ENCODE results near the gene LAMA4.
A peak's percentile ranks its signal among the peaks of the same experiment; 100 is the strongest.

Gene LAMA4

DNA sequence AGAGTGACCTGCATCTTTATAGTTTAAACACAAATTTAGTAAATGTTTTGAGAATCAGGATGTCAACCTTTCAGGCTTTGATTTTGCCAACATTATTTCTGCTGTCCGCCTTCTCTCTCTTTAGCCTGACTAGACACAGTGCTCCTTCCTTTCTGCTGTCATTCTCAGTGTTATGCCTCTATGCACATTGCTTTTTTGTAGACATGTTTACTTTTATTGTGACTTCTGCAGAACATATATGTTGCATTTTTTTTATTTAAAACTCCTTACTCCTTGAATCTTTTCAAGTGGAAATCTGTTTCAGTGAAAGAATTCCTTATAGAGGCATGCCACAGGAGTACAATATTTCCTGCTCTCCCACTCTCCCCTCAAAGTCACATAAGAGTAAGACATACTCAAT is 64.2 kb downstream of the LAMA4 start:
- DNase-seq (ENCODE audit: low read depth), result no peak

DNA sequence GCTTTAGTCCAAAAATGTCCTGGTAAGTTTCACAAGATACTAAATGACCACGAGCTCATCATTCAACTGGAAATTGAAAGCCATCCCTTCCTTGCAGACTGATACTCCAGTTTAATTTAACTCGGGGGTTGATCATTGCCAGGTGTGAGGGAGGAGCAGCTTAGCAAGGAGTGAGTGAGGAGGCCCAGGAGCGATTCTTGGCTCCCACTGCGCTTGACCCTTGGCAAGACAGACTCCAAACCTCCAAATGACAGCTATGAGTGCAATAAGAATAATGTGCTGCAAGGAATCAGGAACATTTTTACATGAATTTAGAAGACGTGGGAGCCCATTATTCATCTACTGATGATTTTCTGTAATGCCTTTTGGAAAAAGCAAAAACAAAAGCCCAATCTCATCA is 64.9 kb downstream of the LAMA4 start:
- DNase-seq (ENCODE audit: low read depth), result no peak

DNA sequence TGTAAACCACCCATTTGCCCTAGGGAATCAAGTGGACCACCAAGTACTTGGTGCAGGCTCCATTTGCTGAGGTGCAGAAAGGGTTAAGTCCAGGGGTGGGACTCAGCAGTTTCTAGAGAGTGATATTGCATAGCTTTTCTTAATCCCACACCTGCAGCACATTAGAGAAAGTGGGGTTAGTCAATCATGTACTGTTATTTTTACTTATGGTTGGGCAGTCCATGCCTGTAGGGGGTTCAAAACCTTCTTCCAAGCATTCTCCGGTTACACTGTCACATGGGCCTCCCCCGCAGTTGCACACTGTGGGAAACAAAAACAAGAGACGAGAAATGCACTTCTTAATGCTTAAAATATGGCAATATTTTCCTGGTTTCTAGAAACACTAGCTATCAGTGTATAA is 65.5 kb downstream of the LAMA4 start:
- peak; percentile 37 for DNase-seq (ENCODE audit: low read depth)

DNA sequence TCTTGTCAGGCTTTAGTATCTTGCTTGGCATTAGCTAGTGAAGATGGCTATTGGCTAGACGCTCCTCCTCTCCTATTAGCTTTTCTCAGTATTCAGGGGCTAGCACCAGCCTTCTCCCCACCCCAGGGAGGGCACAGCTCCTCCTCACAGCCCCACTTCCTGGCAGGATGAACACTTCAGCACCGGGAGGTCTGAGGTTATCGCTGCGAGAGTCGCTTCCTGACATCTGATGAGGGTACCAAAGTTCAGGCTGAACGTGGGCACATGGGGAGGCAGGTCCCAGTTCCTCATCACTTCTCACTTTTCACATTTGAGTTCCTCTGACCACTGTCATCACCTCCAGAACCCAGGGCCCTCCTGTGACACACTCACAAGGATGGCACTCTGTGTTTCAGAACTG is 66.6 kb downstream of the LAMA4 start:
- DNase-seq (ENCODE audit: low read depth), result no peak

DNA sequence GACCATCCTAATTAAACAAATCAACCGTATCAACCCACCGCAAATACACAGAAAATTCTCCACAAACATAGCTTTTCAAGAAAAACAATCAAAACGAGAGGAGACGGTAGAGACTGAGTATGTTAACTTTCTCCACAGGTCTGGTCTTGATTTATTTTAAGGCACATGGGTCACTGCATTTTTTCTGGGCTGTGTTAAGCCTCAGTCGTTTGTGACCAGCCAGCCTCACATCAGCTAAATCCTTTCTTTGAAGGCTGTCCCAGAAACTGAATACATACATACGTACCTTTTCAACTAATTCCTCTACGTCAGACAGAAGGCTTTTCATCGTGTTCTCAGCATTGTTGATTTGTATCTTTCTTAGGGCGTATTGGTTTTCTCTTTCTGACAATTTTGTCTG is 69.4 kb downstream of the LAMA4 start:
- DNase-seq (ENCODE audit: low read depth), result no peak

DNA sequence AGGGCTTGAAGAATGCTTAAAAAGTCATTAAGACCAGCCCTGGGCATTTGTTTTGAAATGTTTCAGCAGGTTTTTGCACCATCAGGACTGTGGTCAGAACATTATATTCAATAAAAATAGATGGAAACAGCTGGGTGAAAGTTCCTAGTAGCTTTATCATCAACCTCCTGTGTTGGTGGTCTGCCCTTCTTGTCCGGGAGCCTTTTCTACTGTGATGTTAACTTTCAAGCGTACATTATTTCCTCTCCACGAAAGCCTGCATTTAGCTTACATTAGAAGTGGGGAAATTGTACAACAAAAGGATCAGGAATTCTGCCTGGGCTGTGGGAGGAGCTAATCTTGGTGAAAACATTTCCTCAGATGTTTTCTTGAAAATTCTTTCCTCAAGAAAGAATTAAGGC is 71.1 kb downstream of the LAMA4 start:
- DNase-seq (ENCODE audit: low read depth), result no peak

DNA sequence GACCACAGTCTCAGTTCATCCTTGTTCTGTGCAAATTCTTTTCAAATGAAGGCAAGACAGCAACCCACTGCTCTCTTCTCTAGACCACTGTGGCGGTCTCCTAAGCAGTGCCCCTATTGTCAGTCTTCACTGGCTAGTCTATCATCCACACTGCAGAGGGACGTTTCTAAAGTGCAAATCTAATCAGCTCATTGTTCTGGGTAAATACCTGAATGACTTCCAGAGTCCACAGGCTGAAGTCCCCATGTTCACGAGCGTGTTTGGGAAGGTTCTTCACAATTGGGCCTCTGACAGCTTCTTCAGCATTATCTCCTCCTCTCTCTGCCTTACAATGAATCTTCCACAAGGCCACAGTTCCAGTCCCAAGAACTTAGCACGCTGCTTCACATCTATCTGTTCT is 73.2 kb downstream of the LAMA4 start:
- DNase-seq (ENCODE audit: low read depth), result no peak

DNA sequence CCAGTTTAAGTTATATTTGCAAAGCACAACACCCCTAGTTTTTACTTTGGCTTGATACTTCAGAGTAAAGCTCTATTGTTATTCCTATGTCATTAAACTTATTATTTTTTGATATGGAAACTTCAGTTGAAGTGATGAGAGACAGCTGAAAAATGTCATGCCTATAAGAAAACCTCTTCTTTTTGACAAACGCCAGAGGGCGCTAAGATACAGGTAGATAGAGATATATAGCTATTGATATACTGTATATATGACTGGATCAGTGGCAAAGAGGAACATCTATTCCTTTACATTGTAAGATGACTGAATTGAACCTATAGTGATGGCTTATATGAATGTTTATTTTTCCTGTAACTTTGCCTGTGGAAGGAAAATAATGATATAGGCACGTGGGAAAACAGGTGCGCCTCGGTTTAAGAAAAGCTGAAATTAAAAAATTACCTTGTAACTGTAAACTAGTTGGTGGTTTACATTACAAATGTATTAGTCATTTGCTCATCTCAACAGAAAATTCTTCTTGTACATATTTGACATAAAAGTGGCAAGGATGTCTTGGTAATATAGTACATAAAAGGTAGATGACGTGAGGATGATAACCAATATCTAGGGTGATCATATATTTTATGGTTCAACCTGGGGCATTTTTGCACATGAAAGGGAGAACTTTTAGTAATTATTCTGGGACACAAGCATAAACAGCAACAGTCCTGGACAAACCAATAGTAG is 74.1 kb downstream of the LAMA4 start:
- DNase-seq (ENCODE audit: low read depth), result peak; percentile 70

DNA sequence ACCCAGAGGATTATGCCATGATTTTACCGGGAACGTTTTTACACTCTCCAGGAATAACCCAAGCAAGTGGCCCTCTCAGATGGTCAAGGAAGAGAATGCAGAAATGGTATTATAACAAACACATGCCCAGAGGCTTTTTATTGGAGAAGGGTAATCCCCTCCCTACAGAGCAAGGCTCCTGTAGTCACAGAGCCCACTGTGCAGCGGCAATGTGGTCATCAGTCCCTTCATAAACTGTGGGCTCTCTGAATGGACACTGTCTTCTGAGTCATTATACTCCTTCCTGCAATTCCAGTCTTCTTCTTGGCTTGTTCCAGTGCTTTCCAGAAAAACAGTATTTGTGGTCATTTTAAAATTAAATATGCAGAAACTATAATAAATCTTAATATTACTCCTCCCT is 74.7 kb downstream of the LAMA4 start:
- DNase-seq (ENCODE audit: low read depth), result no peak

DNA sequence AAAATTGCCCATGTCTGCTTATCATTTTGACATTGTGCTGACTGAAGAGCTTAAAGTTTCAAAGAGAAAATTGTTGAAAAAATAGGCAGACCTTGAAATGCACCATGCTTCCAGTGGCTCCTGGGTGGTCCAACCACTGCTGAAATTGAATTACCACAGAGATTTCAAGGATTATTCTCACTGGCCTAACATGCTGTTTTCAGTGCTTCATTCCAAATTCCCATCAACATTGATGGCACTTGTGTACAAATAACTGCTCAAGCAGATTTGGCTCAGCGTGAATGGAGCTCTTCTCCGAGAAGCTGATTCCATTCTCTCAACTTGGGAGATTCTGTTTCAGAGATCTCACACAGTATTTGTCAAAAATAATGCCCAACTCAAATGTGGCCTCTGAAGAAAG is 75.5 kb downstream of the LAMA4 start:
- no peak for DNase-seq (ENCODE audit: low read depth)

DNA sequence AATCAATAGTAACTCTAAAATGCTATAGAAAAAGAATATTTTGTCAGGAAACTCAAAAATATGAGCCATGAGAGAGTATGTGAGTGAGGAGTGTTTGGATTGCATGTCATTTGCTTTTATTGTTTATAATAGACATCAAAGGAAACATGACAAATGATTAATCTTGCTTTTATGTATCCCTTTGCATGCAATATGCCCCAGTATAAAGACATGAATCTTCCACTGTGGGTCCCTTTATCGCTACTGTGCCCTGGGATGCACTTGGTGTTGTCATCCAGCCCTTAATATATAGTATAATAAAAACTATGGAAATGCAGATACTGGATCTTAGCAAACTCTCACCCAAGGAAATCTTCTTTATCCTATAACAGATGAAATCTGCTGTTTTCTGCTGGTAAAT is 77.3 kb downstream of the LAMA4 start:
- DNase-seq (ENCODE audit: low read depth), result no peak

DNA sequence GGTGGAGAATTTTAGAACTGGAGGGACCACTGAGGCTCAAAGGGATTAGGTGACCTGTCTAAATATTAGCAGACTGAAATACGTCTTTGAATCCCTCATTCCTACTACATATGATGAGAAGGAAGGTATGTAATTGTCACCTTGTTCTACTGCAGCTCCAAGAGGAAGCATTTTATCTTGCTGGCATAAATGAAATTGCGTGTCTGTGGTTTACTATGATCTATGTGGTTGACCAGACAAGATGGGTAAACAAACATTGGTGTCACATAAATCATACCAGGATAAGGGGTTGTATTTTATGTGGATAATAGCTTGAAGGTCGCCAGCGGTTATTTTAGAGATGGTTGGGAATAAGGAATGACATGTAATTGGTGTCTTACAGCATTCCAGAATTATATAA is 78.2 kb downstream of the LAMA4 start:
- no peak for DNase-seq (ENCODE audit: low read depth)

DNA sequence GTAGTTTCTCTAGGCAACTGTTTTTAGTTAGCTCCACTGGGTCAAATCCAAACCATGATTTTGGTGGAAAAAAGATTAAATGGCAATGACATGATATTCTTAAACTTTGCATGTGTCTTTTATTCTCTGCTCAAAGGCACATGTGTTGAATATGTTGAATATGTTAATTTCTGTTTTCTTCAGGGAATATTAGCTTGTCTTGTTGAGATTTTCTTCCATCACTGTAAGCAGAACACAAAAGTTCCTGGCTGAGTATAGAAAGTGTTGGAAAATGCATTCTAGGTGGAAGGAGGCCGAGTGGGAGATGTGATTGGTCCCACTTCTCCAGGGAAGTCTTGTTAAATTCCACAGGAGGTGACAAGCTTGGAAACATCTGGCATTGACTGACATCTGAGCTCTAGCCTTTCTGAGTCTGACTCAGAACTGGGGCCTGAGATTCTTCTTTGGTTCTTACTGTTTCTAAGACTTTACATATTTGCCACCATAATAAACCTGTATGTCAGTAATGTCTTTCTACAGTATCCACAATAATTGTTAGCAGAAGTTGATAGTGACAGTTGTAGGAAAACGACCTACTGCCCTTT is 81.1 kb downstream of the LAMA4 start:
- no peak for DNase-seq (ENCODE audit: low read depth)

DNA sequence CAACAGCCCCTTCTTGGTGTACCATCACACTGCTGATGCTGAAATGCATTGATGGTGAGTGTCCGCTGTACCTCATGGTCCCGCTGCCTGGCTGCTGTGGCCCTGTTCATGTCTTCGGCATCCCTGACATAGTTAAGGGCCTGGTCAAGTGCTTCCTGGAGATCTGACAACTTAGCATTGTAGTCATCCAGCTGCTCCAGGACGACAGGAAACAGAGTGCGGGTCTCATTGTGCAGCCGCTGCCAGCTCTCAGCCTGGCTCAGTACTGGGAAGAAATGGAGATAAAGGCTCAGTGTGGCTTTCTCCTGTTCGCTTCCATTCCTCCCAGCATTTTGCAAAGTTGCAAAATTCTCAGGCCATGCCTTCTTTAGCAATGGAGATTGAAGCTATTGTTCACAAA is 81.8 kb downstream of the LAMA4 start:
- no peak for DNase-seq (ENCODE audit: low read depth)

DNA sequence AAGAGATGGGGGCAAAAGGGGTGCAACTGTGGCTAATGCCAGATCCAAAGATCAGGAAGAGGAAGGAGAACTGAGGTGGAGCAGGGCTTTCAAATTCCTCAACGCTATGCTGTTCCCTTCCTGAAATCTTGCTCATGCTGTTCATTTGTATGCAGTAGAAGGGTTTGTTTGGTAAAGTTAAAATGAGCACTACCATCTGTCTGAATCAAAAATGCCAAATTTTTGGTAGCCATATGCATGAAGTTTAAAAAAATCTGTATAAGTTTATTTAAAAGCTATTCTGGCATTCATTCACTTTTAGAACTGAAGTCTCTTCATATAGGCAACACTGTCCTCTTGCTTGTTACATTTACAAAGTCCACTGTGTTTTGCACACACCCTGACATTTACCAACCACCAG is 84.8 kb downstream of the LAMA4 start:
- DNase-seq (ENCODE audit: low read depth), result no peak

DNA sequence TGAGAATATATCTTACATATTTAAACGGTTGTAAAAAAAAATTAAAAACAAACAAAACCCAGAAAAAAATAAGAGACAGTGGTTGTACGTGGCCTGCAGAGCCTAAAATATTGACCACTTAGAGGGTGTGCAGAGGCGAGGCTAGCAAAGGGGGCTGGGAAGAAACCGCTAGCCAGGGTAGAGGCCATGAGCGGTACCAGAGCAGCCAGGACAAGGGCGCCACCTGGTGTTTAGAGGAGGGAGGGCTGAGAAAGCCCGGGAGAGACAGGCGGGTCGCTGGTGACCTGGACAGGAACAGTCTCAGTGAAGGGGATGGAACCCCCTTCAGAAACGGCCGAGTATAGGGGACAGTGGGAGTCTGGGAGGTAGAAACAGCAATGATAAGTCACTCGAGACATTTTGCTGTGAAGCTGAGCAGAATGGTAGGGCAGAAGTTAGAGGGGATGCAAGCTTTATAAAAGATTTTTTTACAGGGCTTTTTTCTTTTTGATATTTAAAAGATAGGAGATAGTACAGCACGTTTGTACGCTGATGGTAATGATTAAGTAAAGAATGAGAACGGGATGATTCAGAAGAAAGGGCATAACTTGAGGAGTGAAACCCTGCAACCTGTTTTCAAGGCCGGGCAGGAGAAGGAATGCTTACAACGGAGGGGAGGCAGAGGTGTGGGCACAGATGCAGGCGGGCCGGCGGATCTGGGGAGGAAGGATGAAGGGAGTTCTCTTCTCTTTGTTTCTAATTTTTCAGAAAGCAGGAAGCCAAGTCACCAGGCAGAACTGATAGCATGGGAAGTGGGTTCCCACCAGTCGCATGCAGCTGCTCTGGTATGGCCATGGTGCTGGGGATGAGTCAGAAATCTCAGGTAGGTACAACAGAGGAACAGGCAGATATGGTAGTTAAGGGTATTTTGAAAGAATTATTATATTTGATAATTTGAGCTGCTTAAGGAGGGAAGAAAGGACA is 90.8 kb downstream of the LAMA4 start:
- DNase-seq (ENCODE audit: low read depth), result no peak

DNA sequence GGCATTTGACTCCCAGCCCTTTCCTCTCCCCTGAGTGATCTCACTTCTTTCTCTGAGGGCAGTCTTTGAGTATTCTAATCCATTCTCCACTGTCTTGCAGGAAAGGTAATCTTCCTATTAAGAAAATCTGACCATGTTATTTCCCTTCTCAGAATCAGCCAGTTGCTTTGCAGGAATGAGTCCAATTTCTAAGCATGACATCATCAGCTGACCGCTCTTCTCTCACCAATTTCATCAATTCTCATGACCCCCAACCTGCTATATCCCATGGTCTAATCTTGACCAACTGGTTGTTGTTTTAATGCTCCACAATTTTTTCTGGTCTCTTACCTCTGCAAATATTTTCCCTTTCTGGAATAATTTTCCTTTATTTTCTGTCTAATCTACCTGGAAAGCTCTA is 93.6 kb downstream of the LAMA4 start:
- DNase-seq (ENCODE audit: low read depth), result no peak

DNA sequence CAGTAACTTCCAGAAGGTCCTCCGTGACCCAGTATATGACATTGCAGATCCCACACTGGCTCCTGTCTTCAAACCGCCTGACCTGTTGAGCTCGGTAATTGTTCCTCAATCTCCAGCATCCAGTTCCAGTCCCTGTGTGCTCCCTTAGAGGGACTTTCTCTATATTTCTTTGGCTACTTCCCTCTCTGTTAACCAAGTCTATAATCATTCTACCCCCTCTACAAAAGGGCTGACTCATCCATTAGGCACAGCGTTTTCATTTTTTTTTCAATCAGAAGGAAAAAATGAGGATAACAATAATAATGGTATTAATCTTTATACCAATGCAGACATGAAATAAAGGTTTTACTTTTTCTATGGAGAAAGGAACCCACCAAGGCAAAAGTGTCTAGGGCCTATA is 97.7 kb downstream of the LAMA4 start:
- no peak for DNase-seq (ENCODE audit: low read depth)

DNA sequence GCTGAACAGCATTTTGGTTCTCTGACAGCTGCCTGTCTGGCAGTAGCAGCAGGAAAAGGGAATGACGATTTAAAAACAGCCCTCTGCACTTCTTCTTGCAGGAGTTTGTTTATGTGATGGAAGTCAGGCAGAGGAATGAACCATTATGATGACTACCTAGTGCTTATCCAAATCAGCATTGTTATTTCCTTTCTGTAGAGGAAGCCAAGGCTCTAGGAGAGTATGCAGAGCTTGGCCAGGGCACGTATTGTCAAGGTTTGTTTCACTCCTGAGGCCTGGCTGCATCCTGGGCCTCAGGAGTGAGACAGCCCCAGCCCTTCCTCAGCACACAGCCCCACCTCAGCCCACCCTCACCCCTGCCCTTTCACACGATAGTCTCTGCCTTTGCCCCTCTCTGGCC is 98.5 kb downstream of the LAMA4 start:
- DNase-seq (ENCODE audit: low read depth), result no peak

DNA sequence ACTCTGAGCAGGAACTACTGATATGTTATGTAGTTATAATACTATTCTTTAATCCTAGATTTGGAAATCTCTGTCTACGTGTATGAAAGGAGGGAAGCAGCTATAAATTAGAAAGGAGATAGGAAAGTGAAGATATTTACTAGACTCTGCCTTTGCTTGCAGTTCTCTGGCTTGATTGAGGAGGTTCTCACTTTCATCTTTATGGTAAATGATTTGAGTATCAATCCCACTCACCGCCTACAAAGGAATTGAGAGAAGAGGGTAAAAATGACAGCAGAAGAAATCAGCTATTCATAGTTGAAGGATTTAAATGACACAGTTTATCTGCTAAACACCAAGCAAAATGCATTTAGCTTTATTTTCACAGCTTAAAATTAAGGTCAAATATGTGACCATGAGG is 99.7 kb downstream of the LAMA4 start:
- DNase-seq (ENCODE audit: low read depth), result no peak

DNA sequence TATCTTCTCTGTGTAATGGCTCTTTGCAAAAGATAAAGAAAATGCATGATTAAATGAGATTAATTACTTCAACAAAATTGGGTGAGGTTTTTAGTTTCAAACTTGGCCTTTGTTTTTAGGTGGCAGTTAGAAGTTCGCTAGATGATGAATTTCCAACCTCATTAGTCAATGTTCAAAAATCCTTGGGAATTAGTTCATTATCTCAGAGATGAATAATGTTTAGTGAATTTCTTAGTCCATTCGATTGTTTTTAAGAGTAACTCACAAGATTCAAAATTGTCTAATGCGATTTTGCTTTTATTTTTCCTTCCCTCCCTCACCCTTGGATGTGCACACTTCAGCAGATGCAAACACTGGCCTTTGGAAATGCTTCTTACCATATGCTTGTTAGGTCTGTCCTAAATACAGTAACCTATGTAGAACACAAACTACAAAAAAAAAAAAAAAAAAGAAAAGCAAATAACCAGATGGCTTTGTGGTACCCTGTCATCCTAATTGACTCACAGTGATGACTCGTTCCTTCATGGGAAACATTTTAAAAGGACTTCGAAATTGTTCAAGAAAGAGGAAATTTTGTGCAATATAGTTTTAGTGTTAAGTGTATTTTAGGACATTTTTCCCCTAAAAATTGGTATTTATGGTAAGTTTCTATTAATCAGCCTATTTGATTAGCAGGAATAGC is 100.3 kb downstream of the LAMA4 start:
- peak; percentile 77 for DNase-seq (ENCODE audit: low read depth)

DNA sequence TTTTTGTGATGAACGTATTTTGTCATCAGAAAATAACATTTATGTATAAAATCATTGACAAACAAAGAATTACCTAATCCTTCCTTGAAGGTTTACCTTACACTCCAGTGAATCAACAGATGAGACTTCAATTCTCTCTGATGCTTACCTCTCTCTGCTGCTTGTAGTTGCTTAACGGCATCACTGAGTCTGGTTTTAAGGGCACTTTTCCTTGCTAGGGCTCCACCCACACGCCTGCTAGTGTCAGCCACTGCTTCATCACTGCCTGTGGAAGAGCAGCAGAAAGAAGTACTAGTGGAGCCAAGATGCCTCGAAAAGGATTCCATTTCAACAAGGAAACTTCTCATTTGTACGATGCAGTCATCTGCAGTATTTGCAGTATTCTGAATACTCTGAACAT is 104.0 kb downstream of the LAMA4 start:
- peak; percentile 12 for DNase-seq (ENCODE audit: low read depth)

Data from stromal cell of bone marrow (primary cell).